Measurements from ENCODE around the gene WNT9B.

GRCh38 chr17:46822388-46822921 lies 28.9 kb upstream of the WNT9B start:
- peak in 3 of 4 experiments; percentile 27 to 55 (median 52) for TF ChIP-seq CTCF (IDR thresholded peaks at IDR 0.05)
- TF ChIP-seq POLR2A (IDR thresholded peaks at IDR 0.05) = no peak

Data from prostate gland (tissue), 2 donors.